Activated gamma-delta T cell (primary cell): ENCODE results near the gene RARRES1.

Source experiments
- DNase-seq: peaks from one replicate; lab custom pipeline; 2025; lab: John Stamatoyannopoulos, UW
- total RNA-seq, 2 donors: gene quantifications; one replicate each; lab custom pipeline; 2026; lab: John Stamatoyannopoulos, UW

The RARRES1 gene, protein sequence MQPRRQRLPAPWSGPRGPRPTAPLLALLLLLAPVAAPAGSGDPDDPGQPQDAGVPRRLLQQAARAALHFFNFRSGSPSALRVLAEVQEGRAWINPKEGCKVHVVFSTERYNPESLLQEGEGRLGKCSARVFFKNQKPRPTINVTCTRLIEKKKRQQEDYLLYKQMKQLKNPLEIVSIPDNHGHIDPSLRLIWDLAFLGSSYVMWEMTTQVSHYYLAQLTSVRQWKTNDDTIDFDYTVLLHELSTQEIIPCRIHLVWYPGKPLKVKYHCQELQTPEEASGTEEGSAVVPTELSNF
- 0 to 0.09 reads per million in 2 donors for total RNA-seq

- DNase-seq, result peak; percentile 12
Measured at GRCh38 chr3:158731938-158732855, at the start of gene RARRES1. Gene RARRES1, minus strand, starts transcription at chr3:158732457. Its CDS starts 42 bp downstream, at chr3:158732415.

- no peak for DNase-seq
Measured at GRCh38 chr3:158781849-158782248, 49.6 kb upstream of the RARRES1 start.

GRCh38 chr3:158781191-158781590 lies 48.9 kb upstream of the RARRES1 start:
- no peak for DNase-seq

- DNase-seq, result no peak
Measured at GRCh38 chr3:158780766-158781165, 48.5 kb upstream of the RARRES1 start.

GRCh38 chr3:158777161-158777873 lies 45.1 kb upstream of the RARRES1 start:
- no peak for DNase-seq

- DNase-seq, result no peak
Measured at GRCh38 chr3:158776531-158776930, 44.3 kb upstream of the RARRES1 start.

GRCh38 chr3:158775426-158776410 lies 43.5 kb upstream of the RARRES1 start:
- no peak for DNase-seq

DNA sequence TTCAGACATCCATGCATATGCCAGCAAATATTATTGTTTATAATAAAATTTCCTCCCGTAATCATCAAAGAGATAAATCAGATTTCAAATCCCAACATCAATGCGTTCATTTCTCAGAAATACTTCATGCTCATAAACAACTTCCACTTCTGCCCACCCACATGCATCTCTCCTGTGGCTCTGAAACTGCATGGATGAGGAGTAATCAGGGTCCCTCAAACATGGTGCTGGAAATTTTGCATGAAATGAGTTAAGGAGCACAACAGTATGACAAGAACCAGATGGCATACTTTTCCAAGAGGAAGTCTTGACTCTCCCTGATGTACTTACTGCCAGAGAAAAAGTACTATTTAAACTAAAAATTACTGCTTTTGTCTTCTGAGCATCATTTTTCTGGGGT lies 42.7 kb upstream of the RARRES1 start:
- DNase-seq, result no peak

DNA sequence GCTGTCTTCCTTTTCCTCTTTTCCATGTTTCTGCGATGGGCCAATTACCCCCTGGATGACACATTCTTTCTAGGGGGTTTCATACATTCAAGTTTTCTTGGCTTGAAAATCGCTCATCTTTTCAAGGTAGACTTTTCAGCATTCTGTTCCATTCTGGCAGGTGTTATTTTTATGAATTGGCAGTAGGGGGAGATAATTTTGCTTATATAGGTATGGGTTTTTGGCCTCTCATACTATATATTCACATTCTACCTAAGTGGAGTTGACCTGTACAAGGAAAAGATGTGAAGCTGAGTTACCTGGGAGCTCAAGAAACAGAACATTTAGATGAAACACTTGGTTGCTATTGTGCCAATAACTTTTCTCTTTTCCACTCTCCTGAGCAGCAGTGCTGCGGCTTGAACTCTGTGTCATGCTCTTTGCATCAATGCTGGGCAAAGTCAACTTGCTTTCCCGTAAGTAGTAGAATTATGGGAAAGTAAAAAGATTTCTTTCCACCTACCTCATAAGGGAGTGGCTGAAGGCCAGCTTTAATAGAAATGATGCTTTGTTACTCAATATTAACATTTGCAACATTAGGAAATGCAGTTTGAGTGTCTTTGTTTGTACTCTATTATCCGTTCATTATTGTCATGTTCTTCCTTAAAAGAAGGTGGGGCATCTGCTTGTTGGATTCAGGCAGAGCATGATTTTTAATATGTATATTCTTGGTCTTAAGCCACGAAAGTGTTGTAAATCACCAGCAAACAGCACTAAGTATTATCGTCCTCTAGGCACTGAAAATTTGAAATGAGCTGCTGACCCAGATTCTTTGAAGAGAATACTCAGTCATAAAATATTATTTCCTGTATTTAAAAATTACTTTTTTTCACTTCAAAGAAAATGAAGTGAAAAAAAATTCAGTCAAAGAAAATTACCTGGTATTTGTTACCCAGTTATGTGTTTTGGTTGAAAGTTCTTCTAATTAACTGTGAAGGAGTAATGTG lies 41.9 kb upstream of the RARRES1 start:
- no peak for DNase-seq

DNA sequence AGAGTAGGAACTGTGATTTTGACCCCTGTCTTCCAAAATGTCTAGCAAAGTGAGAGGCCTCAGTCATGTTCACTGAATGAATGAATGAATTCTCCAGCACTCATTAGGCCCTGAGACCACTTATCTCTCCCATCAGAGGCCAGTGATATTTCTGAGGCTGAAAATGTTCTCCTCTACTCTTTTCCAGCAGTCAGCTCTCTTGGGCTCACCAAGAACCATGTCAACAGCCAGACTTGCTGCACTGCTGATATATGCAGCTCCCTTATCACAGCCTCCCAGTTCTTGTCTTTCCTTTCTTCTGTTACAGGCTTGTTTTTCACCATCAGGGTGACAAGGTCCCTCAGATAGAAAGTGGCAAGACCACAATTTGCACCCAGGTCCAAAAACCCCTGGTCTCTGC lies 40.9 kb upstream of the RARRES1 start:
- no peak for DNase-seq

GRCh38 chr3:158771982-158772381 lies 39.7 kb upstream of the RARRES1 start:
- no peak for DNase-seq

GRCh38 chr3:158771577-158771976 lies 39.3 kb upstream of the RARRES1 start:
- no peak for DNase-seq

- DNase-seq, result no peak
Measured at GRCh38 chr3:158770741-158771350, 38.6 kb upstream of the RARRES1 start.

GRCh38 chr3:158769952-158770740 lies 37.9 kb upstream of the RARRES1 start:
- DNase-seq, result no peak

DNA sequence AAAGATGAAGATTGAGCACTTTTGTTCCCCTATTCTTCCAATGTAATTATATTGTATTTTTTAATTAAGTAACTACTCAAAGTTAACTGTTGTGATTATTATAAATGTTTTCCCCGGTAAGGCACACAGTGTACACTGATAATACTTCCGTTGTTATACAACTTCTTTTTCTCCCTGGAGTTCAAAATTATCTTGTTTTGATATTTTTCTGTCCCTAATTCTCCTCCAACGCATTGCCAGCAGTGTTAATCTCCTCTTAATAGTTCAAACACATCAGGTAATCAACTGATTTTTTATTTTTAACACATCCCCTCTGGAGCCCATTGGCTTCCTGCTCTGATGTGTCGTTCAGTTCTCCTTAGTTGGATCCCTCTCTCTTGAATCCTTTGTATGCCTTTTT lies 37.3 kb upstream of the RARRES1 start:
- DNase-seq, result no peak

GRCh38 chr3:158768881-158769543 lies 36.8 kb upstream of the RARRES1 start:
- DNase-seq, result no peak

GRCh38 chr3:158768361-158768787 lies 36.1 kb upstream of the RARRES1 start:
- DNase-seq, result no peak

GRCh38 chr3:158766364-158766763 lies 34.1 kb upstream of the RARRES1 start:
- no peak for DNase-seq
